ENCODE results near the gene CALCOCO1. TPM values are rescaled to one million over a fixed set of nuclear protein-coding genes. Genes with fewer than 3 reads are reported as not detected.

The CALCOCO1 gene
- total and polyA plus RNA-seq, 2 of the 8 experiments (the other 6 are each of a cell fraction or from before 2014, with no cell fraction given): 20.3 to 39.3 TPM

GRCh38 chr12:53739214-53740129, 12.2 kb upstream of the CALCOCO1 start (continued):
- TF ChIP-seq TAF7 (optimal IDR thresholded peaks at IDR 0.05; ENCODE audit: borderline replicate concordance, low read depth, low read length) (no peak), EZH2 (IDR thresholded peaks at IDR 0.05; ENCODE audit: low read depth, low read length, severe bottlenecking) (peak; percentile 37), CHD2 (IDR thresholded peaks at IDR 0.05; ENCODE audit: low read length) (no peak), POU5F1 (IDR thresholded peaks at IDR 0.05; ENCODE audit: low read depth, low read length) (no peak), CHD1 (IDR thresholded peaks at IDR 0.05; ENCODE audit: low read depth, low read length) (no peak), ASH2L (IDR thresholded peaks at IDR 0.05; ENCODE audit: low read length) (no peak), RBBP5 (IDR thresholded peaks at IDR 0.05; ENCODE audit: borderline replicate concordance, low read depth, low read length) (no peak), SIRT6 (IDR thresholded peaks at IDR 0.05; ENCODE audit: low read length) (no peak), RAD21 (IDR thresholded peaks at IDR 0.05 in 1 of 2, conservative IDR thresholded peaks at IDR 0.05 in 1 of 2; ENCODE audit: low read depth in 2 of 2, low read length in 2 of 2) (no peak), SUZ12 (IDR thresholded peaks at IDR 0.05; ENCODE audit: low read length) (peak; percentile 39; the same call in 1 of the 2 replicates), SAP30 (IDR thresholded peaks at IDR 0.05; ENCODE audit: insufficient read depth, insufficient replicate concordance, low read length) (no peak)
